Right atrium auricular region (tissue), 2 donors: Measurements from ENCODE around the gene FKBP1A. TPM values are rescaled to one million over a fixed set of nuclear protein-coding genes. Genes with fewer than 3 reads are reported as not detected.
"Not testable (repeated sequence)": the region's sequence is repeated elsewhere in the genome, so short reads cannot be mapped to it uniquely, and the experiment has no call there.

Source experiments
- DNase-seq: peaks from one replicate; pipeline ENCODE4 v3.0.0-alpha.2; 2019; ENCODE audit warnings: low spot score
- H3K27ac ChIP-seq, 2 donors: fragments of 200-600 bp; sonication (generic); 1 replicate in 1 of 2; 2 replicates in 1 of 2; pipeline ENCODE4 v1.5.1; 2016 to 2019
- H3K27me3 ChIP-seq, 2 donors: fragments of 200-600 bp; sonication (generic); one replicate each; pipeline versions ENCODE4 v1.5.1 to v1.6.0; 2017 to 2019
- H3K36me3 ChIP-seq: fragments of 200-600 bp; sonication (generic); one replicate; pipeline ENCODE4 v1.5.1; 2016
- H3K4me1 ChIP-seq, 2 donors: fragments of 200-600 bp; sonication (generic); one replicate each; pipeline versions ENCODE4 v1.5.1 to v1.6.0; 2017 to 2019
- H3K4me3 ChIP-seq, 2 donors: fragments of 200-600 bp; sonication (generic); 1 replicate in 1 of 2; 2 replicates in 1 of 2; pipeline ENCODE4 v1.5.1; 2017 to 2019; ENCODE audit warnings: mild to moderate bottlenecking in 1 of 2, moderate library complexity in 1 of 2
- H3K9me3 ChIP-seq, 2 donors: fragments of 200-600 bp; sonication (generic); one replicate each; pipeline ENCODE4 v1.5.1; 2019
- total RNA-seq, 2 donors: library from RNA; depleted of rRNA; stranded (reverse); fragments of >200 nt; gene quantifications; one replicate each; pipeline ENCODE4 v1.1.0, GENCODE V29; 2016
- TF ChIP-seq, protein P1 (sequence below), 2 donors: fragments of 200-600 bp; sonication (generic); IDR thresholded peaks; one replicate each; pipeline ENCODE4 v1.5.1; 2019; ENCODE audit warnings: antibody characterized with exemption in 2 of 2

Gene FKBP1A
- total RNA-seq, 2 donors from 2014 or later = 73.5 to 98.7 TPM

DNA sequence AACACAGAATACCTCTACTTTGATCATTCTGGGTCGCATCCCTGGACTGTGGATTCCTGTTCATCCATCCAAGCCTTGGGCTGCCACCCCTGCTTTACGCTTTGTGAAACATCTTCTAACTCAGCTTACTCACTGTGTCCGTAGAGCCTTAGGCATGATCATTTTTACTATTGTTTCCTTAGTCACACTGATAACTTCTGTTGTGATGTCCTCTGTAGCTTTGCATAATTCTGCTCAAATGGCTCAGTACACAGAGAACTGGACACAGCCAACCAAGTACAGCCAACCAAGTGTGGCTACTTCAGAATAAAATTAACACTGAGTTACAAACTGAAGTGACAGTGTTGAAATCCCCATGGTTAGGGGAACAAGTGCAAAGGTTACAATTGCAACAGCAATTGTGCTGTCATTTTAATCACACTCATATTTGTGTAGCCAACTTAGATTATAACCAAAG lies 8.6 kb upstream of the FKBP1A start:
- Histone ChIP-seq H3K27ac (no peak overlapping the region), H3K27me3 (no peaks in the 10 kb centered on the region), H3K36me3 (no peaks in the 10 kb centered on the region), H3K4me3 (no peak overlapping the region), H3K4me1 (no peaks in the 10 kb centered on the region), H3K9me3 (no peaks in the 10 kb centered on the region)
- DNase-seq = no peak
- TF ChIP-seq, protein P1, sequence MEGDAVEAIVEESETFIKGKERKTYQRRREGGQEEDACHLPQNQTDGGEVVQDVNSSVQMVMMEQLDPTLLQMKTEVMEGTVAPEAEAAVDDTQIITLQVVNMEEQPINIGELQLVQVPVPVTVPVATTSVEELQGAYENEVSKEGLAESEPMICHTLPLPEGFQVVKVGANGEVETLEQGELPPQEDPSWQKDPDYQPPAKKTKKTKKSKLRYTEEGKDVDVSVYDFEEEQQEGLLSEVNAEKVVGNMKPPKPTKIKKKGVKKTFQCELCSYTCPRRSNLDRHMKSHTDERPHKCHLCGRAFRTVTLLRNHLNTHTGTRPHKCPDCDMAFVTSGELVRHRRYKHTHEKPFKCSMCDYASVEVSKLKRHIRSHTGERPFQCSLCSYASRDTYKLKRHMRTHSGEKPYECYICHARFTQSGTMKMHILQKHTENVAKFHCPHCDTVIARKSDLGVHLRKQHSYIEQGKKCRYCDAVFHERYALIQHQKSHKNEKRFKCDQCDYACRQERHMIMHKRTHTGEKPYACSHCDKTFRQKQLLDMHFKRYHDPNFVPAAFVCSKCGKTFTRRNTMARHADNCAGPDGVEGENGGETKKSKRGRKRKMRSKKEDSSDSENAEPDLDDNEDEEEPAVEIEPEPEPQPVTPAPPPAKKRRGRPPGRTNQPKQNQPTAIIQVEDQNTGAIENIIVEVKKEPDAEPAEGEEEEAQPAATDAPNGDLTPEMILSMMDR (IDR thresholded peaks at IDR 0.05) = no peak

DNA sequence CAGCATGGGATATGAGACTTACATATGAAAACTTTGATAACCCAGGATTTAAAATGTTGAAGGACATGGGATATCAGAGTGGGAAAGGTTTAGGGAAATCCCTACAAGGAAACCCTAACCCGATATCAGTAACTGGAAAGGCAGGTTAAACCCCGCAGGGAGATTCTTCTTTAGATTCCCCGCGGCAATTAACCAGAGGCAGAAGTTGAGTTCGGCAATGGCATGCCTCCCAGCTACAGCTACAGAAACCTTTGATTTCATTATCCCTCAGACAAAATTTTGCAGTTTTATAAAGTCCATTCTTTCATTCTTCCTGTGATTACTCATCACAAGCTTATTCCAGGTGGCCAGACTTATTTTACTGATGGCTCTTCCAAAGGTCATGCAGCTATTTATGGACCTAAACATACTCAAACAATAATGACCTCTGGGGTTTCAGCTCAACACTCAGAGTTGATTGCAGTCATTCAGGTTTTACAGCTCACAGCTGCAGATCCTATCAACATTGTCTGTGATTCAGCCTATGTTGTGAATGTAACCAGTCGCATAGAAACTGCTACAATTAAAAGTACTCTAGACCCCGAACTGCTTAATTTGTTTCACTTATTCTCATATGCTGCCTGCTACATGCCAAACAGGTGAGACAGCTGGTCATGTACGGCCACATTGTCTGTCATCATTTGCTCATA lies 7.0 kb upstream of the FKBP1A start:
- not testable (repeated sequence) for H3K27me3 ChIP-seq, H3K27ac ChIP-seq, H3K4me1 ChIP-seq, H3K4me3 ChIP-seq, H3K9me3 ChIP-seq, H3K36me3 ChIP-seq, DNase-seq

DNA sequence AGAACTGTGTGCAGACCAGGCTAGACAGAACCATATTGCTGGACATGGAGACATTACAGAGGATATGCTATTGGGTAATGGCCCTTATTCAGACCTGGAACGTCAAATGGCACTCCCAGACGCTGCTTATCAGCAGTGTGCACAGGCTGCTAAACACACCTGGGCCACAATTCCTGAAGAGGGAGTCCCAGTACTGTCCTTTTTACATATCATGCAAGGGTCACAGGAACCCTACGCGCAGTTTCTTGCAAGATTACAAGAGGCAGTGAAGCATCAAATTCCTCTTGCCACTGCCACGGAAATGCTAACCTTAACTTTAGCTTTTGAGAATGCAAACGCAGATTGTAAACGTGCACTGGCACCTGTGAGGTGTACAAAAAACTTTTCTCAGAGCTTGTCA lies 5.3 kb upstream of the FKBP1A start:
- not testable (repeated sequence) for H3K27me3 ChIP-seq

DNA sequence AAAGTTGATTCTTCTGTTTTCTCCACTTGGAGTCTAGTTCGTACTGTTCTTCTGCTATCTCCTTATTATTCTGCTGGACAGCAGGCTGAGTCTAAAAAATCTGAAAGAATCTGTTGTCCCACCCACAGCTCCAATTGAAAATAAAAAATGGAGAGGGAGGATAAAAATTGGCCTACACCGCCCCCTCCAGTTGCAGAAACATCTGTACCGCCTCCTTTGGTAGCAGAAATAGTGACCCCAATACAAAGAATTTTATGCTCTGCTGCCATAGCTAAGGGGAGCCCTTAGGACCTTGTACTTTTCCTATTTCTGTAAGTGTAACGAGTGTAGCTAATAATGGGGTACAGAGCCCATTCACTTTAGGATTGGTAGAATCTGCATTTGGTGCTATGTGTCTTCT lies 4.9 kb upstream of the FKBP1A start:
- Histone ChIP-seq H3K4me1 (peaks cover 0 to 9% of the 10 kb centered on the region in 2 donors), H3K36me3 (no peaks in the 10 kb centered on the region), H3K4me3 (no peak overlapping the region), H3K27me3 (no peaks in the 10 kb centered on the region), H3K27ac (no peak overlapping the region), H3K9me3 (no peaks in the 10 kb centered on the region)
- TF ChIP-seq, protein P1 (IDR thresholded peaks at IDR 0.05) = peak in 1 of 2 donors; percentile 53
- DNase-seq = no peak

More for the DNA sequence above, 5.3 kb upstream of the FKBP1A start:
- not testable (repeated sequence) for H3K27ac ChIP-seq, H3K4me3 ChIP-seq, H3K36me3 ChIP-seq, H3K4me1 ChIP-seq, DNase-seq, H3K9me3 ChIP-seq

DNA sequence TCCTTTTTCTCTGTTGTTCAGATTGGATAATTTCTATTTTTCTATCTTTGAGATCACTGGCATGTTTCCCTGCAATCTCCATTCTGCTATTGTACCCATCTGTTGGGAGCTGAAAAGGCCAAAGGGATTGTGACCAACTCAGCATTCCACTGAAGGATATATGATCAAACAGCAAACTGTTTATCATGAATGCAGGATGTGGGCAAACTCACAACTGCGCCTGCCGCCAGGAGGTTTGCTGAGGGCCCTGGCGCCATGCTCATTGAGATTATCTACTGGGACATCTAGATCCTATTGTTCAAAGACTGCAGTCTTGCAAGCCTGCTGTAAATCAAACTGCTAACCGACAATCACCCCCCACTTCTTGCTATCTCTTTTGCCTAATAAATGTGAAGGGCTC lies 3.8 kb upstream of the FKBP1A start:
- no peaks in the 10 kb centered on the region for H3K36me3 ChIP-seq
- no peak for DNase-seq
- TF ChIP-seq, protein P1 (IDR thresholded peaks at IDR 0.05) = no peak
- no peaks in the 10 kb centered on the region for H3K27me3 ChIP-seq
- H3K4me1 ChIP-seq = peaks cover 0 to 16% of the 10 kb centered on the region in 2 donors
- no peak overlapping the region for H3K27ac ChIP-seq
- H3K9me3 ChIP-seq = no peaks in the 10 kb centered on the region
- no peak overlapping the region for H3K4me3 ChIP-seq

DNA sequence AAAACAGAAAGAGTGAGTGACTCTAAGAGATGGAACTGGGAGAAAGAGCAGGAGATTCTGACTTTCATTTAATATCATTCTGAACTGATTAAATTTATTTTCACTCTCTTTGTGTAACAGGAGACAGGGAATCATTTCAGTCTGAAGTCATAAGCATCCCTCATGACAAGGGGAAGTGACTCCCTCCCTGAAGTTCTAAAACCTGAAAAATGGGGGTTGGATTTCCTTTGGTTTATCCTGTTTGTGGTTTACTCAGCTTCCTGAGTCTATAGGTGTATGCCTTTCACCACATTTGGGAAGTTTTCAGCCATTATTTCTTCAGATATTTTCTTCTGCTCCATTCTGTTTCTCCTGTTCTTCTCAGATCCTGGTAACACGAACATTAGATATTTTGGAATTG lies 3.4 kb upstream of the FKBP1A start:
- no peak overlapping the region for H3K4me3 ChIP-seq
- no peaks in the 10 kb centered on the region for H3K9me3 ChIP-seq
- no peak overlapping the region for H3K27ac ChIP-seq
- no peaks in the 10 kb centered on the region for H3K27me3 ChIP-seq
- H3K36me3 ChIP-seq = no peaks in the 10 kb centered on the region
- H3K4me1 ChIP-seq = peaks cover 0 to 20% of the 10 kb centered on the region in 2 donors
- TF ChIP-seq, protein P1 (IDR thresholded peaks at IDR 0.05) = no peak
- DNase-seq = no peak

DNA sequence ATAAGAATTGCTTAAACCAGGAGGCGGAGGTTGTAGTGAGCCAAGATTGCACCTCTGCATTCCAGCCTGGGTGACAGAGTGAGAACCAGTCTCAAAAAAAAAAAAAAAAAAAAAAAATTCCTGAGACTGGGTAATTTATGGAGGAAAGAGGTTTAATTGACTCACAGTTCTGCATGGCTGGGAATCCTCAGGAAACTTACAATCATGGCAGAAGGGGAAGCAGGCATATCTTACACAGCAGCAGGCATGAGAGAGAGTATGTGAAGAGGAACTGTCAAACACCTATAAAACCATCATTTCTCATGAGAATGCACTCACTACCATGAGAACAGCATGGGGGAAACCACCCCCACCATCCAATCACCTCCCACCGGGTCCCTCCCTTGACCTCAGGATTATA lies 1.8 kb upstream of the FKBP1A start:
- Histone ChIP-seq H3K27me3 (no peaks in the 10 kb centered on the region), H3K9me3 (no peaks in the 10 kb centered on the region), H3K27ac (no peak overlapping the region), H3K4me1 (peaks cover 0 to 36% of the 10 kb centered on the region in 2 donors), H3K4me3 (no peak overlapping the region), H3K36me3 (no peaks in the 10 kb centered on the region)
- TF ChIP-seq, protein P1 (IDR thresholded peaks at IDR 0.05) = no peak
- DNase-seq = no peak
